GM12878 (cell line): ENCODE data around the gene ZNF296. TPM values are rescaled to one million over a fixed set of nuclear protein-coding genes. Genes with fewer than 3 reads are reported as not detected.

Experiments
- ATAC-seq: fragments of 200-7000 bp; cut with Tn5 transposase; 3 replicates; pipeline ENCODE4 v1.9.1; 2020; ENCODE audit warnings: mild to moderate bottlenecking, moderate library complexity
- BruUV-seq: library from RNA; stranded (reverse); fragments of 400-500 nt; replicated peaks from 2 replicates; lab custom pipeline; 2021; lab: Mats Ljungman, UMichigan
- CTCF ChIA-PET: fragments of 300-600 bp; sonication (Branson Sonifier 250); formaldehyde crosslinking; extraction: SDS; loops from one replicate; lab custom pipeline; 2021; ENCODE audit warnings: inconsistent platforms; lab: Yijun Ruan, JAX
- POLR2A ChIA-PET: fragments of 350-600 bp; formaldehyde crosslinking; extraction: SDS; loops from one replicate; lab custom pipeline; 2021; ENCODE audit warnings: inconsistent platforms; lab: Charles Lee
- RAD21 ChIA-PET: fragments of 300-600 bp; sonication (Branson Sonifier 250); formaldehyde crosslinking; loops from one replicate; lab custom pipeline; 2023; ENCODE audit warnings: antibody characterized with exemption; ENCODE audit not compliant: unreplicated experiment; lab: Charles Lee
- SMC1A ChIA-PET: fragments of 300-600 bp; sonication (Branson Sonifier 250); formaldehyde crosslinking; loops from one replicate; lab custom pipeline; 2023; ENCODE audit not compliant: unreplicated experiment, uncharacterized antibody; lab: Charles Lee
- DNase-seq: peaks from one replicate; pipeline ENCODE4 v3.0.0-alpha.2; 2011; ENCODE audit warnings: low read depth, low spot score
- FAIRE-seq: peaks from 3 replicates; lab custom pipeline; 2011; peaks lifted over from hg19 to GRCh38; lab: Jason Lieb, UNC
- H2AFZ ChIP-seq: 2 replicates; pipeline ENCODE4 v1.6.0; 2011; ENCODE audit warnings: low read depth, low read length, control low read depth; ENCODE audit not compliant: control insufficient read depth
- H3K27ac ChIP-seq: 2 replicates; pipeline ENCODE4 v1.5.1; 2011; ENCODE audit warnings: control low read depth; ENCODE audit not compliant: control insufficient read depth, insufficient read depth
- H3K27me3 ChIP-seq, 2 experiments: replicated peaks in 1 of 2; 2 replicates each; pipeline versions ENCODE4 v1.6.0 to v1.6.1; 2011; ENCODE audit warnings: low read length in 1 of 2; ENCODE audit not compliant: control insufficient read depth in 2 of 2, insufficient read depth in 2 of 2
- H3K36me3 ChIP-seq, 2 experiments: 2 replicates each; pipeline ENCODE4 v1.5.1; 2011; ENCODE audit warnings: low read length in 1 of 2; ENCODE audit not compliant: control insufficient read depth in 2 of 2, insufficient read depth in 2 of 2
- H3K4me1 ChIP-seq: 2 replicates; pipeline ENCODE4 v1.6.1; 2011; ENCODE audit warnings: mild to moderate bottlenecking, low read length, moderate library complexity, mixed read lengths; ENCODE audit not compliant: control insufficient read depth, insufficient read depth
- H3K4me2 ChIP-seq: 2 replicates; pipeline ENCODE4 v1.6.0; 2011; ENCODE audit warnings: control low read depth; ENCODE audit not compliant: control insufficient read depth, insufficient read depth
- H3K4me3 ChIP-seq: fragments of 200-600 bp; sonication (generic); 2 replicates; pipeline ENCODE4 v1.5.1; 2016
- H3K79me2 ChIP-seq: 2 replicates; pipeline ENCODE4 v1.6.0; 2011; ENCODE audit warnings: low read length; ENCODE audit not compliant: control insufficient read depth, insufficient read depth
- H3K9ac ChIP-seq: 2 replicates; pipeline ENCODE4 v1.8.0; 2011; ENCODE audit warnings: low read length, control low read depth, mixed read lengths; ENCODE audit not compliant: control insufficient read depth, insufficient read depth
- H3K9me3 ChIP-seq: replicated peaks from 3 replicates; pipeline ENCODE4 v1.5.1; 2011; ENCODE audit warnings: mild to moderate bottlenecking, low read length; ENCODE audit not compliant: control insufficient read depth, insufficient read depth
- H4K20me1 ChIP-seq: 2 replicates; pipeline ENCODE4 v1.6.0; 2011; ENCODE audit not compliant: control insufficient read depth, insufficient read depth
- BACH1 ChIP-seq: fragments of 450-650 bp; IDR thresholded peaks from 2 replicates; pipeline ENCODE4 v1.6.1; 2017; ENCODE audit warnings: mild to moderate bottlenecking, borderline replicate concordance
- EED ChIP-seq: sonication (generic); IDR thresholded peaks from 2 replicates; pipeline ENCODE4 v1.6.1; 2016; ENCODE audit warnings: antibody characterized with exemption, low read depth
- IRF4 ChIP-seq: IDR thresholded peaks from 2 replicates; pipeline ENCODE4 v1.6.1; 2011; ENCODE audit warnings: low read depth, low read length
- MXI1 ChIP-seq: fragments of 150-350 bp; IDR thresholded peaks from 2 replicates; pipeline ENCODE4 v1.6.1; 2011; ENCODE audit warnings: low read depth, mild to moderate bottlenecking, inconsistent platforms, low read length, improper control_type of control experiment
- MYB ChIP-seq: fragments of 150-350 bp; IDR thresholded peaks from 2 replicates; pipeline ENCODE4 v1.6.1; 2014; ENCODE audit warnings: mild to moderate bottlenecking, low read depth, low read length, borderline replicate concordance
- POLR2AphosphoS5 ChIP-seq: IDR thresholded peaks from 2 replicates; pipeline ENCODE4 v1.6.1; 2011; ENCODE audit warnings: mild to moderate bottlenecking, low read length, inconsistent platforms
- RELB ChIP-seq: fragments of 450-650 bp; IDR thresholded peaks from 2 replicates; pipeline ENCODE4 v1.6.1; 2017; ENCODE audit warnings: low read depth, mild to moderate bottlenecking, moderate library complexity
- SKIL ChIP-seq: fragments of 450-650 bp; IDR thresholded peaks from 2 replicates; pipeline ENCODE4 v1.6.1; 2017; ENCODE audit warnings: mild to moderate bottlenecking, low read depth, inconsistent platforms; ENCODE audit not compliant: poor library complexity, severe bottlenecking
- SMAD5 ChIP-seq: IDR thresholded peaks from 2 replicates; pipeline ENCODE4 v1.6.1; 2016; ENCODE audit warnings: antibody characterized with exemption, low read depth
- SMARCA5 ChIP-seq: fragments of 450-650 bp; IDR thresholded peaks from 2 replicates; pipeline ENCODE4 v1.6.1; 2017; ENCODE audit warnings: mild to moderate bottlenecking
- STAT1 ChIP-seq: fragments of 450-650 bp; conservative IDR thresholded peaks from 2 replicates; pipeline ENCODE4 v1.6.1; 2014; ENCODE audit warnings: antibody characterized with exemption, mild to moderate bottlenecking
- TARDBP ChIP-seq: IDR thresholded peaks from 2 replicates; pipeline ENCODE4 v1.6.1; 2016; ENCODE audit warnings: borderline replicate concordance
- USF1 ChIP-seq: IDR thresholded peaks from 2 replicates; pipeline ENCODE4 v1.6.1; 2011; ENCODE audit warnings: borderline replicate concordance, low read depth, mild to moderate bottlenecking, moderate library complexity, mixed read lengths, low read length; ENCODE audit not compliant: insufficient read depth; ENCODE audit errors: extremely low read length
- ZBTB4 ChIP-seq: fragments of 450-650 bp; formaldehyde crosslinking; IDR thresholded peaks from 2 replicates; pipeline ENCODE4 v1.4.0; 2022; ENCODE audit warnings: mild to moderate bottlenecking, moderate library complexity
- ZNF384 ChIP-seq: IDR thresholded peaks from 2 replicates; pipeline ENCODE4 v1.6.1; 2012; ENCODE audit warnings: low read depth, mild to moderate bottlenecking, low read length, improper control_type of control experiment, borderline replicate concordance
- ZSCAN29 ChIP-seq: fragments of 450-650 bp; IDR thresholded peaks from 2 replicates; pipeline ENCODE4 v1.6.1; 2017; ENCODE audit warnings: mild to moderate bottlenecking, moderate library complexity
- WGBS: methylation state at CpG from one replicate; pipeline ENCODE4 v1.1.6; 2016; ENCODE audit warnings: low lambda C conversion rate; ENCODE audit not compliant: insufficient replicate concordance, insufficient coverage; ENCODE audit errors: missing lambda C conversion rate; 5-methylcytosine and 5-hydroxymethylcytosine counted together
- in situ Hi-C: fragments of 300-500 bp; cut with MboI; formaldehyde crosslinking; loops from 9 replicates; pipeline ENCODE4 v1.14.3; 2018; ENCODE audit warnings: mixed read lengths
- intact Hi-C: fragments of 100-400 bp; cut with micrococcal nuclease; formaldehyde crosslinking; loops from one replicate; pipeline ENCODE4 v1.14.2; 2022; ENCODE audit not compliant: unreplicated experiment
- polyA plus RNA-seq, 11 experiments: library from polyadenylated mRNA; depleted of rRNA in 4 of 11; unstranded in 6 of 11; stranded (reverse) in 5 of 11; fragments of >200 nt; fragmentation: Nextera tagmentation in 4 of 11; fragmentation: Illumina TruSeq in 1 of 11; extraction: Ambion mirVana in 4 of 11; extraction: Trizol in 1 of 11; gene quantifications; 1 replicate in 1 of 11; 2 replicates in 10 of 11; pipeline versions ENCODE4 v1.2.1 to v1.2.3, GENCODE V29; 2011 to 2016; ENCODE audit warnings: inconsistent platforms in 2 of 11, missing spikeins in 2 of 11, low read depth in 1 of 11
- total RNA-seq, 4 experiments: library from RNA; depleted of rRNA in 3 of 4; stranded (reverse); fragments of >200 nt in 3 of 4; fragmentation: Illumina TruSeq in 1 of 4; extraction: Trizol in 1 of 4; gene quantifications; 2 replicates each; pipeline versions ENCODE4 v1.2.1 to v1.2.3, GENCODE V29; 2013 to 2021

ZNF296 gene
- total and polyA plus RNA-seq, 10 of the 15 experiments (the other 5 are each of a cell fraction or from before 2014, with no cell fraction given), result 0.44 to 23.6 (median 3.5) TPM; not detected in 1

GRCh38 chr19:45117167-45117594, 40.9 kb upstream of the ZNF296 start:
- peaks cover 70% of the 10 kb centered on the region for H3K79me2 ChIP-seq
- FAIRE-seq, result peak; percentile 71
- SMC1A ChIA-PET, result interaction anchor here (1.3 to 2.3 kb wide), 3 partner anchors 20 to 43 kb away, joined by 4 to 7 read pairs (median 7); partner anchors contain the start of gene PPP1R37
- no peaks in the 10 kb centered on the region for H3K27me3 ChIP-seq
- CTCF ChIA-PET, result interaction anchor here (0.7 to 3.2 kb wide), 10 partner anchors 14 to 321 kb away, joined by 3 to 16 read pairs (median 4); partner anchors contain the start of genes BLOC1S3, PPP1R37 and TRAPPC6A
- BruUV-seq, result no TSS peak
- 1% methylated on average over 16 of the region's 16 CpGs for WGBS
- H3K4me3 ChIP-seq, result no peak overlapping the region
- peaks cover 3% of the 10 kb centered on the region; the same call in 1 of the 2 replicates for H4K20me1 ChIP-seq
- no peaks in the 10 kb centered on the region for H3K9me3 ChIP-seq
- H2AFZ ChIP-seq, result no peak overlapping the region
- in situ Hi-C loops (no loop called here), intact Hi-C loops (no loop called here)
- H3K9ac ChIP-seq, result no peak overlapping the region
- H3K4me1 ChIP-seq, result peaks cover 80% of the 10 kb centered on the region
- H3K4me2 ChIP-seq, result peak overlapping the region; percentile 81
- H3K36me3 ChIP-seq, result peaks cover 0 to 3% of the 10 kb centered on the region in 2 experiments; a peak in 2 of 4 replicates
- POLR2A ChIA-PET, result interaction anchor here (1.0 to 2.9 kb wide), 5 partner anchors 12 to 467 kb away, joined by 3 to 18 read pairs (median 8); partner anchors contain the start of genes OPA3 and PPP1R37
- H3K27ac ChIP-seq, result peak overlapping the region; percentile 31
- peak; percentile 74 for ATAC-seq
- DNase-seq, result peak; percentile 73
- RAD21 ChIA-PET, result interaction anchor here (0.7 to 2.2 kb wide), 4 partner anchors 9 to 61 kb away, joined by 3 to 12 read pairs (median 6); partner anchors contain the start of gene TRAPPC6A
- TF ChIP-seq BACH1, result no peak; the same call in 1 of the 2 replicates
- peak; percentile 71; the same call in 1 of the 2 replicates for TF ChIP-seq RELB
- TF ChIP-seq ZSCAN29, result no peak
- no peak for TF ChIP-seq TARDBP
- no peak for TF ChIP-seq ZNF384
- no peak for TF ChIP-seq SMAD5
- TF ChIP-seq STAT1, result no peak
- no peak for TF ChIP-seq MXI1
- TF ChIP-seq EED, result peak; percentile 89
- no peak for TF ChIP-seq POLR2AphosphoS5
- no peak for TF ChIP-seq USF1
- no peak for TF ChIP-seq ZBTB4 (CRISPR knock-in tag)
- no peak for TF ChIP-seq SMARCA5
- TF ChIP-seq SKIL, result peak; percentile 59
- TF ChIP-seq MYB, result no peak
- 0 out of 2 replicates have a peak, but pooled peaks have one; percentile 22 for TF ChIP-seq IRF4
